Measurements from ENCODE around the gene TOMM6.

DNA sequence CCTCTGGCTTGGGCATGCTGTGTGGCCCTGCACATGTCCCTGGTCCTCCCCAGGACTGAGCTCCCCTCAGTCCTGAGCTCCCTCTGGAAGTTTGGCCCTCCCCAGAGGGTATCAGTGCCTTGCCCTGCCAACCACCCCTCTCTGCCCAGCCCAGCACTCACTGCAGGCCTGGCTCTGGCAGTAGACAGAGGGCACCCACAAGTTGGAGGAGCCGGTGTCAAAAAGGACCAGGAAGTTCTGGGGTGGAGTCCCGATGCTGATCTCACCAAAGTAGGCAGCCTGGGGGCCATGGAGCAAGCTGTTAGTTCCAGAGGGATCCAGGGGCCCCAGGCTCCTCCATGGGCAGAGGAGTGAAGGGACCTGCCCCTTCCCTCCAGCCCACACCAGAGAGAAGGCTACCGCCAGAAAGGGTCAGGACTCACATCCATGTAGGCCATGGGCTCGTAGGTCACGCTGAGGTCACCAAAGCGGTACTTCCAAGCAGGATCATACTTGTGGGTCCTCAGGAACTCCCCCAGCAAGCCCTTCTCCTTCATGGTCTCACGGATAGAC, 43.2 kb upstream of the TOMM6 start:
- TF ChIP-seq, protein P1, sequence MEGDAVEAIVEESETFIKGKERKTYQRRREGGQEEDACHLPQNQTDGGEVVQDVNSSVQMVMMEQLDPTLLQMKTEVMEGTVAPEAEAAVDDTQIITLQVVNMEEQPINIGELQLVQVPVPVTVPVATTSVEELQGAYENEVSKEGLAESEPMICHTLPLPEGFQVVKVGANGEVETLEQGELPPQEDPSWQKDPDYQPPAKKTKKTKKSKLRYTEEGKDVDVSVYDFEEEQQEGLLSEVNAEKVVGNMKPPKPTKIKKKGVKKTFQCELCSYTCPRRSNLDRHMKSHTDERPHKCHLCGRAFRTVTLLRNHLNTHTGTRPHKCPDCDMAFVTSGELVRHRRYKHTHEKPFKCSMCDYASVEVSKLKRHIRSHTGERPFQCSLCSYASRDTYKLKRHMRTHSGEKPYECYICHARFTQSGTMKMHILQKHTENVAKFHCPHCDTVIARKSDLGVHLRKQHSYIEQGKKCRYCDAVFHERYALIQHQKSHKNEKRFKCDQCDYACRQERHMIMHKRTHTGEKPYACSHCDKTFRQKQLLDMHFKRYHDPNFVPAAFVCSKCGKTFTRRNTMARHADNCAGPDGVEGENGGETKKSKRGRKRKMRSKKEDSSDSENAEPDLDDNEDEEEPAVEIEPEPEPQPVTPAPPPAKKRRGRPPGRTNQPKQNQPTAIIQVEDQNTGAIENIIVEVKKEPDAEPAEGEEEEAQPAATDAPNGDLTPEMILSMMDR (IDR thresholded peaks at IDR 0.05): no peak
- TF ChIP-seq POLR2A (IDR thresholded peaks at IDR 0.05) (peak in 1 of 4 donors; percentile 51), POLR2AphosphoS5 (IDR thresholded peaks at IDR 0.05) (peak in 2 of 3 donors; percentile 84 to 89)
